CMK (cell line): ENCODE measurements around the gene TWNK.

ENCODE experiments used
- DNase-seq: peaks from one replicate; pipeline ENCODE4 v3.0.0-alpha.2; 2010; ENCODE audit warnings: low read depth

The TWNK gene

DNA sequence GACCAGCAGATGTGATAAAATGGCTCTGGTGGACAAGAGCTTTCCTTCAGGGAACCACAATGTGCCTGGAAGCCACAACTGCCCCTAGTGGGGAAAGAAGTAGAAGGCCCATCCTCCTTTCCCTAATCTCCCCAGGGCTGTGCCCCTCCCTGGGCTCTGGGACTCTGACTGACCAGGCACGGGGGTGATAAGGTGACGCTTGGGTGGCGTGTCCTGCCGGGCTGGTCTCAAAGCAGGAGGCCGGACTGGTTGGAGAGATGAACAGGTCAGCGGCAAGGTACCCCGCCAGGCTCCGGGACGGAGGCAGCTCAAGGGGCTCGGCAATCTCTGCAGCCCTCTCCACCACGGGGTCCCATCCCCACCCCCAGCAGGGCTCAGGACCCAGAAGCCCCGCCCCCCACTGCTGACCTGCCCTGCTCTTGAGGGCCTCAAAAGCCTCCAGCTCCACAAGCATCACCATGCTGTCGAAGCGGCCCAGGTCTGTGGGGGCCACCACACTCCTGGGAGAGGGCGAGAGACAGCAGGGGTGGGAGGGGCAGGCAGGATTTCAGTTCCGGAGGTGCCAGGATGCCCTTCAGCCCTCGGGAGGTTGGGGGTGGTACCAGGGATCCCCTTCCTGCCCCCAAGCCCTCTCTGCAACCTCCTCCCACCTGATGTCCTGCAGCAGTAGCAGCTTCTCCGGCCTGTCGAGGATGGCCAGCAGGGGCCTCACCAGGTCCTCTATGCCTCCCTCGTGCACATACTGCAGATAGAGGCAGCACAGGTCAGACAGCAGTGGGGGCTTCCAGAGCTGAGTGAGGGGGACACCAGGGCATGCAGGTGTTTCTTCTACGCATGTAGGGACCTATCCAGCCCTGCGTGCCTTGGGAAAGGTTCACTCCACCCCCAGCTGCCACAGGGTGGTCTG is 24.4 kb downstream of the TWNK start:
- DNase-seq, result no peak

GRCh38 chr10:101012525-101013364 is 25.4 kb downstream of the TWNK start:
- DNase-seq, result peak; percentile 77

- DNase-seq, result no peak
These were observed 26.1 kb downstream of the TWNK start for GRCh38 chr10:101013365-101013825.

GRCh38 chr10:101014230-101014884 is 27.0 kb downstream of the TWNK start:
- no peak for DNase-seq

DNA sequence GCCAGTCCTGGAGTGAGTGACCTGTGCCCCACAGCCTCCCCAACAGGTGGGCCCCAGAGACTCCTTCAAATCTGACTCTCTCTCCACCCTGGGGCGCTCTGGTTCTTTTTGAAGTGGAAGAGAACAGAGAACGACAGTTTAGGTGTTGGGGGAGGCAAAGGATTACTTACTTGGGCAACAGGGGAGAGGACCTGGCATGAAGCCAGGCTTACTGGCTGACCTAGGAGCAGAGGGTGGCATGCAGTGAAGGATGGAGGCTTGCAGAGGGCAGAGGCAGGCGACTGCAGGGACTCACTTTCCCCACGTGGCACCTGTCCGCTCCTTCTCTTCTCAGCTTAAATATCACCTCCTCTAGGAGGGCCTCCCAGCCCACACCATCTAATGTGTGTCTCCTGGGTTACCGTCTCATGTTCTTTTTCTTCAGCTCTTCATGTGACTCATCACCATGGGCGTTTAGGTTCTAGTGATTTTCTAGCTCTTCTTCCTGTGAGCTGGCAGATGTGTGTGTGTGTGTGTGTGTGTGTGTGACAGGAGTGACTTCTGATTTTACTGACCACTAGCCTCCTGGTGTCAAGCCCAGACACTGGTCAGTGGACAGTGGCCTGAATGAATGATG is 27.7 kb downstream of the TWNK start:
- DNase-seq, result no peak

DNA sequence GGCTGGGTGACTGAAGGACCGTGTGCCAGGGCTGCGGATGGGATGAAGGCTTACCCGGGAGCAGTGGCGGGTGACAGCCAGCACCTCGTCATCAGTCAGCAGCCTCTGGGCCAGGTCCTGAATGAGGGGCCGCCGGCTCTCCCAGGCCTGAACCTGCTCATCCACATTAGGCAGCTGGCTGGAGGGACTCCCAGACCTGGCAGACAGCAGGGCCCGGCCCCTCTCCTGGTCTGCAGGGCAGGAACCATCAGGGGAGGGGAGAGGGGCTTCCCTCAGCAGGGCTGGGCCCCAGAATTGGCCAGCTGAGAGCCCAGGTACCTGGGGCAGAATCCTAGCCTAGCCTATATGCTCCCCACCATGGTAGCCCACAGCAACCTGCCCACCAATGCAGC is 28.2 kb downstream of the TWNK start:
- DNase-seq, result no peak

DNA sequence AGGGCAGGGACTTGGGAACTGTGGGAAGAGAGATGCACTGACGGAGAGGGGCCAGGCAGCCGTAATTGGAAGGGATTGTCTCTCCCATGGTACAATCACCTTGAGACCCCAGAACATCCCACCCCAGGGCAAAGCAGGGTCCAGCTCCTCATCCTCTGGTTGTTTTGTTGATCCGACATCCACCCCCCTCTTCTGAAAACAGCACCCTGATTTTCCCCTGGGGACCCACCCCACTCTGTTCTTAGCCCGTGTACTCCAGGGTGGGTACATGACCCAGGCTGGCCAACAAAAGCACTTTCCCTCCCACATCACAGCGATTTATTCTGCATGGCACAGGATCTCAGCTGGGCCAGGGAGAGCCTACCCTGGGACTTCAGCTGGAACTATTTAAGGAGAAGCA is 29.5 kb downstream of the TWNK start:
- no peak for DNase-seq

GRCh38 chr10:101018118-101018599 is 30.8 kb downstream of the TWNK start:
- DNase-seq, result no peak

GRCh38 chr10:101018600-101019439 is 31.5 kb downstream of the TWNK start:
- DNase-seq, result peak; percentile 62

GRCh38 chr10:101019440-101019703 is 32.0 kb downstream of the TWNK start:
- no peak for DNase-seq

- DNase-seq, result no peak
These were observed 33.2 kb downstream of the TWNK start for GRCh38 chr10:101020427-101021075.

- DNase-seq, result no peak
These were observed 33.9 kb downstream of the TWNK start for GRCh38 chr10:101021239-101021638.

GRCh38 chr10:101021692-101022251 is 34.4 kb downstream of the TWNK start:
- DNase-seq, result no peak

GRCh38 chr10:101022967-101023705 is 35.8 kb downstream of the TWNK start:
- DNase-seq, result no peak

GRCh38 chr10:101027106-101027720 is 39.9 kb downstream of the TWNK start:
- no peak for DNase-seq

- DNase-seq, result no peak
These were observed 41.3 kb downstream of the TWNK start for GRCh38 chr10:101028446-101029337.

GRCh38 chr10:101029520-101030295 is 42.4 kb downstream of the TWNK start:
- no peak for DNase-seq
